B cell (primary cell): ENCODE measurements around the gene NUDCD3.

ENCODE experiments used
- EZH2 ChIP-seq: IDR thresholded peaks from 2 replicates; pipeline ENCODE4 v1.6.1; 2012; ENCODE audit warnings: borderline replicate concordance, low read depth, mild to moderate bottlenecking, moderate library complexity, low read length; ENCODE audit not compliant: insufficient read depth, poor library complexity, severe bottlenecking
- TF ChIP-seq, protein P1 (sequence below): fragments of 200-600 bp; IDR thresholded peaks from one replicate; pipeline ENCODE4 v1.8.0; 2022; ENCODE audit warnings: antibody characterized with exemption, mild to moderate bottlenecking

DNA sequence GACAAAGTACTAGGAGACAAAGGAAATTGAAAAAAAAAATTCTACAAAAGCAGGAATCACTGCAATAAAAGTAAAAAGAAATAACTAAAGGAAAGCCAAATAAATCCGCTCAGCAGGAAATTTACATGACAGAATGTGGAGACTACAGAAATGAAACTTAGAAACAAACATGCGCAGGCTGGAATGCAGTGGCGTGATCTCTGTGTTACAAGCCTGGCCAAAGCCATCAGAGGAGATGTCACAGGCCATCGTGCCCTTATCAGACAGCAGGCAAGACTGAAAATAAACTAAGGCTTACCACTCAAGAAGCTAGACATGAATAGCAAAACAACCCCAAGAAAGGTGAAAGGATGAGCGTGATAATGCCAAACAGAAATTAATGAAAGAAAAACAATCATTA, 158.8 kb downstream of the NUDCD3 start:
- TF ChIP-seq, protein P1, sequence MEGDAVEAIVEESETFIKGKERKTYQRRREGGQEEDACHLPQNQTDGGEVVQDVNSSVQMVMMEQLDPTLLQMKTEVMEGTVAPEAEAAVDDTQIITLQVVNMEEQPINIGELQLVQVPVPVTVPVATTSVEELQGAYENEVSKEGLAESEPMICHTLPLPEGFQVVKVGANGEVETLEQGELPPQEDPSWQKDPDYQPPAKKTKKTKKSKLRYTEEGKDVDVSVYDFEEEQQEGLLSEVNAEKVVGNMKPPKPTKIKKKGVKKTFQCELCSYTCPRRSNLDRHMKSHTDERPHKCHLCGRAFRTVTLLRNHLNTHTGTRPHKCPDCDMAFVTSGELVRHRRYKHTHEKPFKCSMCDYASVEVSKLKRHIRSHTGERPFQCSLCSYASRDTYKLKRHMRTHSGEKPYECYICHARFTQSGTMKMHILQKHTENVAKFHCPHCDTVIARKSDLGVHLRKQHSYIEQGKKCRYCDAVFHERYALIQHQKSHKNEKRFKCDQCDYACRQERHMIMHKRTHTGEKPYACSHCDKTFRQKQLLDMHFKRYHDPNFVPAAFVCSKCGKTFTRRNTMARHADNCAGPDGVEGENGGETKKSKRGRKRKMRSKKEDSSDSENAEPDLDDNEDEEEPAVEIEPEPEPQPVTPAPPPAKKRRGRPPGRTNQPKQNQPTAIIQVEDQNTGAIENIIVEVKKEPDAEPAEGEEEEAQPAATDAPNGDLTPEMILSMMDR, result no peak
- no peak for TF ChIP-seq EZH2
